Pancreas (tissue), 10 donors: ENCODE measurements around the gene MEOX2. TPM values are rescaled to one million over a fixed set of nuclear protein-coding genes. Genes with fewer than 3 reads are reported as not detected.

Source experiments
- ATAC-seq, 4 donors: fragments of 200-7000 bp; cut with Tn5 transposase; one replicate each; pipeline versions ENCODE4 v1.8.0 to v1.9.1; 2020; ENCODE audit warnings: mild to moderate bottlenecking in 4 of 4, moderate library complexity in 4 of 4
- DNase-seq, 6 donors: peaks; one replicate each; pipeline ENCODE4 v3.0.0-alpha.2; 2020
- FAIRE-seq: peaks from 2 replicates; lab custom pipeline; 2012; peaks lifted over from hg19 to GRCh38; lab: Jason Lieb, UNC
- H3K27ac ChIP-seq, 4 donors: fragments of 200-600 bp; sonication (generic); 1 replicate in 3 of 4; 2 replicates in 1 of 4; pipeline versions ENCODE4 v1.5.0 to v1.8.0; 2020
- H3K27me3 ChIP-seq, 4 donors: fragments of 200-600 bp; one replicate each; pipeline ENCODE4 v1.8.0; 2021
- H3K36me3 ChIP-seq, 3 donors: fragments of 200-600 bp; sonication (generic) in 1 of 3; one replicate each; pipeline versions ENCODE4 v1.5.0 to v1.8.0; 2020 to 2021
- H3K4me1 ChIP-seq, 3 donors: fragments of 200-600 bp; one replicate each; pipeline ENCODE4 v1.8.0; 2021
- H3K4me3 ChIP-seq, 4 donors: fragments of 200-600 bp; sonication (generic) in 2 of 4; one replicate each; pipeline versions ENCODE4 v1.5.0 to v1.8.0; 2020 to 2021
- H3K9me3 ChIP-seq, 4 donors: fragments of 200-600 bp; one replicate each; pipeline ENCODE4 v1.8.0; 2021
- CTCF ChIP-seq, 4 donors: fragments of 200-600 bp; sonication (generic) in 3 of 4; IDR thresholded peaks; one replicate each; pipeline versions ENCODE4 v1.5.0 to v1.8.0; 2021; ENCODE audit warnings: antibody characterized with exemption in 4 of 4
- WGBS, 2 donors: extraction: QIAGEN DNeasy Blood & Tissue Kit; methylation state at CpG; one replicate each; pipeline ENCODE4 v1.1.7; 2013; 5-methylcytosine and 5-hydroxymethylcytosine counted together
- intact Hi-C, 3 donors: fragments of 100-400 bp; cut with DNase I; formaldehyde crosslinking; loops; one replicate each; pipeline versions ENCODE4 v1.11.1 to v1.14.2; 2022
- polyA plus RNA-seq, 2 donors: library from polyadenylated mRNA; stranded (reverse); fragments of 200-250 nt; gene quantifications; one replicate each; pipeline ENCODE4 v1.2.3, GENCODE V29; 2013
- total RNA-seq, 6 donors: library from RNA; stranded (reverse); fragmentation: NEBNext Ultra II Directional in 4 of 6; extraction: Animal tissue kit (Norgen Biotek cat#: 25700) in 4 of 6; gene quantifications; one replicate each; pipeline versions ENCODE4 v1.2.1 to v1.2.4, GENCODE V29; 2021 to 2023
- donor health status: healthy with polysubstance abuse.
- donor health status: DM: no; HTN: no; CAD: no; lungs with moderate emphysema.
- donor health status: DM: no; HTN: no; CAD: no.
- donor health status: control.
- donor health status: control.
- donor health status: Bipolar disorder and iron deficiency.
- donor health status: DM: yes; HTN: yes; CAD: no.
- donor health status: DM: no; HTN: no; CAD: no.
- donor health status: DM: no; HTN: no; CAD: no.
- donor health status: DM: yes; HTN: yes; CAD: no.

Gene MEOX2
- total and polyA plus RNA-seq, 8 donors, result 0.24 to 2.9 (median 1.2) TPM

- Histone ChIP-seq H3K27ac (no peak overlapping the region), H3K27me3 (no peaks in the 10 kb centered on the region), H3K36me3 (no peaks in the 10 kb centered on the region), H3K4me1 (no peaks in the 10 kb centered on the region), H3K4me3 (no peak overlapping the region), H3K9me3 (no peaks in the 10 kb centered on the region)
- ATAC-seq (no peak), DNase-seq (no peak), FAIRE-seq (no peak)
- 68 to 73% methylated on average over 1 of the region's 1 CpG for WGBS, 2 donors
- intact Hi-C loops, result no loop called here
- TF ChIP-seq CTCF (IDR thresholded peaks at IDR 0.05), result no peak
Observed at GRCh38 chr7:15626041-15626440, 60.4 kb downstream of the MEOX2 start.

GRCh38 chr7:15625466-15625865 lies 61.0 kb downstream of the MEOX2 start:
- 20 to 26% methylated on average over 1 of the region's 1 CpG for WGBS, 2 donors
- no peak for ATAC-seq
- intact Hi-C loops, result no loop called here
- H3K4me1 ChIP-seq, result no peaks in the 10 kb centered on the region
- no peaks in the 10 kb centered on the region for H3K9me3 ChIP-seq
- no peak overlapping the region for H3K4me3 ChIP-seq
- H3K36me3 ChIP-seq, result no peaks in the 10 kb centered on the region
- no peak for FAIRE-seq
- H3K27me3 ChIP-seq, result no peaks in the 10 kb centered on the region
- no peak for TF ChIP-seq CTCF (IDR thresholded peaks at IDR 0.05)
- no peak for DNase-seq
- H3K27ac ChIP-seq, result no peak overlapping the region

GRCh38 chr7:15621468-15621867 lies 65.0 kb downstream of the MEOX2 start:
- 71 to 80% methylated on average over 2 of the region's 2 CpGs for WGBS, 2 donors
- Histone ChIP-seq H3K9me3 (no peaks in the 10 kb centered on the region), H3K36me3 (no peaks in the 10 kb centered on the region), H3K27me3 (no peaks in the 10 kb centered on the region), H3K4me3 (no peak overlapping the region), H3K27ac (no peak overlapping the region), H3K4me1 (no peaks in the 10 kb centered on the region)
- no peak for FAIRE-seq
- no peak for TF ChIP-seq CTCF (IDR thresholded peaks at IDR 0.05)
- DNase-seq, result no peak
- intact Hi-C loops, result no loop called here
- no peak for ATAC-seq

- intact Hi-C loops, result no loop called here
- 42 to 61% methylated on average over 6 of the region's 6 CpGs for WGBS, 2 donors
- DNase-seq (no peak), ATAC-seq (no peak), FAIRE-seq (no peak)
- H3K9me3 ChIP-seq, result no peaks in the 10 kb centered on the region
- H3K4me1 ChIP-seq, result no peaks in the 10 kb centered on the region
- H3K27me3 ChIP-seq, result no peaks in the 10 kb centered on the region
- no peak overlapping the region for H3K4me3 ChIP-seq
- H3K27ac ChIP-seq, result no peak overlapping the region
- no peak for TF ChIP-seq CTCF (IDR thresholded peaks at IDR 0.05)
- no peaks in the 10 kb centered on the region for H3K36me3 ChIP-seq
Observed at GRCh38 chr7:15620491-15621185, 65.8 kb downstream of the MEOX2 start.

GRCh38 chr7:15618275-15618674 lies 68.2 kb downstream of the MEOX2 start:
- no peaks in the 10 kb centered on the region for H3K36me3 ChIP-seq
- no peak for TF ChIP-seq CTCF (IDR thresholded peaks at IDR 0.05)
- no peaks in the 10 kb centered on the region for H3K4me1 ChIP-seq
- intact Hi-C loops, result no loop called here
- ATAC-seq, result no peak
- DNase-seq, result no peak
- no peaks in the 10 kb centered on the region for H3K9me3 ChIP-seq
- FAIRE-seq, result no peak
- WGBS, 2 donors, result 84 to 92% methylated on average over 2 of the region's 2 CpGs
- no peaks in the 10 kb centered on the region for H3K27me3 ChIP-seq
- no peak overlapping the region for H3K27ac ChIP-seq
- no peak overlapping the region for H3K4me3 ChIP-seq
